Neural cell (in vitro differentiated cells): ENCODE data around the gene ADCY4. TPM values are rescaled to one million over a fixed set of nuclear protein-coding genes. Genes with fewer than 3 reads are reported as not detected.

Source experiments
- H2AFZ ChIP-seq: fragments of 200-600, 300-800 bp; sonication (generic), shearing (Covaris generic); 2 replicates; pipeline ENCODE4 v1.6.0; 2014; ENCODE audit warnings: low read depth, mild to moderate bottlenecking, antibody characterized with exemption, low read length, moderate library complexity
- H3F3A ChIP-seq: fragments of 200-600 bp; shearing (Covaris generic); 2 replicates; pipeline ENCODE4 v1.6.1; 2016; ENCODE audit warnings: mild to moderate bottlenecking, moderate library complexity, mixed read lengths, antibody characterized with exemption, low read length; ENCODE audit not compliant: insufficient read depth, poor library complexity, severe bottlenecking
- H3K27ac ChIP-seq: fragments of 200-600, 300-800 bp; sonication (generic), shearing (Covaris generic); 2 replicates; pipeline ENCODE4 v1.5.1; 2014; ENCODE audit warnings: mild to moderate bottlenecking, low read length, moderate library complexity
- H3K27me3 ChIP-seq: fragments of 300-800, 200-600 bp; sonication (generic), shearing (Covaris generic); 2 replicates; pipeline ENCODE4 v1.6.0; 2014; ENCODE audit warnings: mild to moderate bottlenecking, low read depth, low read length, moderate library complexity; ENCODE audit not compliant: insufficient read depth
- H3K36me3 ChIP-seq: fragments of 300-800, 200-600 bp; sonication (generic), shearing (Covaris generic); 2 replicates; pipeline ENCODE4 v1.5.1; 2014; ENCODE audit warnings: mild to moderate bottlenecking, antibody characterized with exemption, low read length, moderate library complexity; ENCODE audit not compliant: insufficient read depth
- H3K4me2 ChIP-seq: fragments of 300-800, 200-600 bp; sonication (generic), shearing (Covaris generic); 2 replicates; pipeline ENCODE4 v1.6.0; 2014; ENCODE audit warnings: mild to moderate bottlenecking, low read length
- H3K4me3 ChIP-seq: fragments of 300-800, 200-600 bp; sonication (generic), shearing (Covaris generic); 2 replicates; pipeline ENCODE4 v1.5.1; 2014; ENCODE audit warnings: mild to moderate bottlenecking, low read length, moderate library complexity
- H3K79me2 ChIP-seq: fragments of 200-600 bp; shearing (Covaris generic); replicated peaks from 2 replicates; pipeline ENCODE4 v1.6.0; 2014; ENCODE audit warnings: mild to moderate bottlenecking, low read length, moderate library complexity; ENCODE audit not compliant: insufficient read depth
- H3K9ac ChIP-seq: fragments of 300-800, 200-600 bp; sonication (generic), shearing (Covaris generic); 2 replicates; pipeline ENCODE4 v1.6.1; 2016; ENCODE audit warnings: mild to moderate bottlenecking, low read length, mixed read lengths
- H3K9me2 ChIP-seq: fragments of 200-600 bp; shearing (Covaris generic); 2 replicates; pipeline ENCODE4 v1.6.1; 2016; ENCODE audit warnings: mild to moderate bottlenecking, low read length, mixed read lengths; ENCODE audit not compliant: insufficient read depth
- H3K9me3 ChIP-seq: fragments of 200-600, 300-800 bp; sonication (generic), shearing (Covaris generic); 2 replicates; pipeline ENCODE4 v1.6.1; 2016; ENCODE audit warnings: mild to moderate bottlenecking, mixed run types, low read length, moderate library complexity, mixed read lengths
- H4K20me1 ChIP-seq: fragments of 200-600 bp; shearing (Covaris generic); 2 replicates; pipeline ENCODE4 v1.6.1; 2016; ENCODE audit warnings: mild to moderate bottlenecking, mixed run types; ENCODE audit not compliant: insufficient read depth
- CTCF ChIP-seq: fragments of 450-650 bp; IDR thresholded peaks from 2 replicates; pipeline ENCODE4 v1.5.1; 2014; ENCODE audit warnings: antibody characterized with exemption, mild to moderate bottlenecking, moderate library complexity; ENCODE audit not compliant: poor library complexity, severe bottlenecking
- EP300 ChIP-seq: fragments of 450-650 bp; conservative IDR thresholded peaks from 2 replicates; pipeline ENCODE4 v1.6.1; 2014; ENCODE audit warnings: antibody characterized with exemption, mild to moderate bottlenecking, moderate library complexity; ENCODE audit not compliant: poor library complexity, severe bottlenecking
- EZH2 ChIP-seq: fragments of 200-600, 300-800 bp; shearing (Covaris generic), sonication (generic); IDR thresholded peaks from 2 replicates; pipeline ENCODE4 v1.6.1; 2014; ENCODE audit warnings: antibody characterized with exemption, low read length, borderline replicate concordance, mild to moderate bottlenecking; ENCODE audit not compliant: insufficient read depth, poor library complexity, severe bottlenecking
- MXI1 ChIP-seq: fragments of 450-650 bp; conservative IDR thresholded peaks from 2 replicates; pipeline ENCODE4 v1.6.1; 2014; ENCODE audit warnings: antibody characterized with exemption, mild to moderate bottlenecking; ENCODE audit not compliant: poor library complexity, severe bottlenecking
- POLR2AphosphoS5 ChIP-seq: IDR thresholded peaks from 2 replicates; pipeline ENCODE4 v1.6.1; 2012
- RAD21 ChIP-seq: fragments of 450-650 bp; conservative IDR thresholded peaks from 2 replicates; pipeline ENCODE4 v1.6.1; 2014; ENCODE audit warnings: antibody characterized with exemption, mild to moderate bottlenecking, moderate library complexity
- SMC3 ChIP-seq: fragments of 450-650 bp; conservative IDR thresholded peaks from 2 replicates; pipeline ENCODE4 v1.6.1; 2014; ENCODE audit warnings: antibody characterized with exemption, mild to moderate bottlenecking, moderate library complexity; ENCODE audit not compliant: poor library complexity
- TAF1 ChIP-seq: IDR thresholded peaks from 2 replicates; pipeline ENCODE4 v1.6.1; 2012; ENCODE audit warnings: low read depth
- polyA plus RNA-seq: library from polyadenylated mRNA; depleted of rRNA; stranded (reverse); fragments of >200 nt; gene quantifications from 2 replicates; pipeline ENCODE4 v1.2.3, GENCODE V29; 2014
- TF ChIP-seq, protein P1 (sequence below): IDR thresholded peaks from 2 replicates; pipeline ENCODE4 v1.6.1; 2012; ENCODE audit warnings: borderline replicate concordance

ADCY4 gene
- polyA plus RNA-seq, 1 donor from 2014 or later: not detected

- Histone ChIP-seq H3K4me2 (no peak overlapping the region), H3K79me2 (no peaks in the 10 kb centered on the region), H3K27ac (no peak overlapping the region), H3F3A (no peaks in the 10 kb centered on the region), H3K36me3 (no peaks in the 10 kb centered on the region), H3K4me3 (no peak overlapping the region), H3K9ac (no peak overlapping the region), H3K27me3 (no peaks in the 10 kb centered on the region), H4K20me1 (no peaks in the 10 kb centered on the region), H2AFZ (no peak overlapping the region), H3K9me3 (no peaks in the 10 kb centered on the region), H3K9me2 (no peaks in the 10 kb centered on the region)
- TF ChIP-seq, protein P1, sequence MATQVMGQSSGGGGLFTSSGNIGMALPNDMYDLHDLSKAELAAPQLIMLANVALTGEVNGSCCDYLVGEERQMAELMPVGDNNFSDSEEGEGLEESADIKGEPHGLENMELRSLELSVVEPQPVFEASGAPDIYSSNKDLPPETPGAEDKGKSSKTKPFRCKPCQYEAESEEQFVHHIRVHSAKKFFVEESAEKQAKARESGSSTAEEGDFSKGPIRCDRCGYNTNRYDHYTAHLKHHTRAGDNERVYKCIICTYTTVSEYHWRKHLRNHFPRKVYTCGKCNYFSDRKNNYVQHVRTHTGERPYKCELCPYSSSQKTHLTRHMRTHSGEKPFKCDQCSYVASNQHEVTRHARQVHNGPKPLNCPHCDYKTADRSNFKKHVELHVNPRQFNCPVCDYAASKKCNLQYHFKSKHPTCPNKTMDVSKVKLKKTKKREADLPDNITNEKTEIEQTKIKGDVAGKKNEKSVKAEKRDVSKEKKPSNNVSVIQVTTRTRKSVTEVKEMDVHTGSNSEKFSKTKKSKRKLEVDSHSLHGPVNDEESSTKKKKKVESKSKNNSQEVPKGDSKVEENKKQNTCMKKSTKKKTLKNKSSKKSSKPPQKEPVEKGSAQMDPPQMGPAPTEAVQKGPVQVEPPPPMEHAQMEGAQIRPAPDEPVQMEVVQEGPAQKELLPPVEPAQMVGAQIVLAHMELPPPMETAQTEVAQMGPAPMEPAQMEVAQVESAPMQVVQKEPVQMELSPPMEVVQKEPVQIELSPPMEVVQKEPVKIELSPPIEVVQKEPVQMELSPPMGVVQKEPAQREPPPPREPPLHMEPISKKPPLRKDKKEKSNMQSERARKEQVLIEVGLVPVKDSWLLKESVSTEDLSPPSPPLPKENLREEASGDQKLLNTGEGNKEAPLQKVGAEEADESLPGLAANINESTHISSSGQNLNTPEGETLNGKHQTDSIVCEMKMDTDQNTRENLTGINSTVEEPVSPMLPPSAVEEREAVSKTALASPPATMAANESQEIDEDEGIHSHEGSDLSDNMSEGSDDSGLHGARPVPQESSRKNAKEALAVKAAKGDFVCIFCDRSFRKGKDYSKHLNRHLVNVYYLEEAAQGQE: no peak
- TF ChIP-seq EP300 (no peak), RAD21 (no peak), POLR2AphosphoS5 (no peak), TAF1 (no peak), EZH2 (no peak), MXI1 (no peak), SMC3 (no peak), CTCF (no peak)
These were observed 44.1 kb downstream of the ADCY4 start for GRCh38 chr14:24290746-24291145.

DNA sequence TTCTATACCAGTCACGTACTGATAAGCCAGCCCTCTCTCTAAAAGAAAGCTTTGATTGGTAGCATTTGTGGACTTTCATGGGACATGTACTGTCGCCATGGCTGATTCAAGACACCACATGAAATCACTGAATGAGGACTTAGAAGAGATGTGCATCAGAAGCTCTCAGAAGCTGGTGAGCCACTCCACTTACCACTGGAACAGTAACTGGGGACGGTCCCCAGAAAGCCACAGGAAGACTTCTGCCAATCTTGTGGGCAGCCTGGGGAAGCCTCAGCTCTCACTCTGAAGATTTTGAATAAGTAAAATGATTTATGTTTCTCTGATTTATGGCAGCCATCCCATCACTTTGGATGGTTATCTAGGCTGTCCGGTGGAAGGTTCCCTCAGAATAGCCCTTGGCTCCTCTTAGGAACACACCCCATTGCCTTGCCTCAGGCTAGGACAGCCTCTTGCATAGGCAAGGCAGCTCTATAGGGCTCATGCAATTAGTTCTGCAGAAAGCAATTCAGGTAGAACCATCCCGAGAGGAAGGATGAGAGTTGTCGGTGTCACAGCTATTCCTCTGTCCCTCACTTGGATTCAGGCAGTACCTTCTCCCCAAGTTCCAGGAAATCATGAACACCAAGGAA is 45.1 kb downstream of the ADCY4 start:
- no peak overlapping the region for H3K9ac ChIP-seq
- no peak for TF ChIP-seq RAD21
- no peak for TF ChIP-seq POLR2AphosphoS5
- TF ChIP-seq CTCF: no peak
- TF ChIP-seq TAF1: no peak
- no peak for TF ChIP-seq EP300
- TF ChIP-seq SMC3: no peak
- TF ChIP-seq EZH2: no peak
- TF ChIP-seq MXI1: no peak

More for the DNA sequence above, 45.1 kb downstream of the ADCY4 start:
- Histone ChIP-seq H4K20me1 (no peaks in the 10 kb centered on the region), H3K4me2 (no peak overlapping the region), H3K79me2 (no peaks in the 10 kb centered on the region), H3K27me3 (no peaks in the 10 kb centered on the region), H3K9me3 (no peaks in the 10 kb centered on the region), H3K4me3 (no peak overlapping the region), H3K9me2 (no peaks in the 10 kb centered on the region), H3F3A (no peaks in the 10 kb centered on the region), H3K27ac (no peak overlapping the region), H3K36me3 (no peaks in the 10 kb centered on the region), H2AFZ (no peak overlapping the region)
